Activated CD4-positive, alpha-beta T cell treated with anti-CD3 and anti-CD28 coated beads, Interleukin-2, Interleukin-6, amounts not matched to agents 100 ng/mL and 50 ng/mL, durations not matched to agents 16 hours and 8 hours (primary cell): ENCODE data around the gene ARHGEF9.
"Not testable (repeated sequence)": the region's sequence is repeated elsewhere in the genome, so short reads cannot be mapped to it uniquely, and the experiment has no call there.

Experiments
- DNase-seq: peaks from one replicate; pipeline ENCODE4 v3.0.0-alpha.2; 2020

The ARHGEF9 gene

GRCh38 chrX:63656871-63657580 is 128.0 kb downstream of the ARHGEF9 start:
- DNase-seq: no peak

GRCh38 chrX:63652086-63652765 is 132.8 kb downstream of the ARHGEF9 start:
- DNase-seq: no peak

GRCh38 chrX:63645748-63646147 is 139.3 kb downstream of the ARHGEF9 start:
- not testable (repeated sequence) for DNase-seq

GRCh38 chrX:63635750-63636149 is 149.3 kb downstream of the ARHGEF9 start:
- no peak for DNase-seq

- no peak for DNase-seq
These were observed 171.4 kb downstream of the ARHGEF9 start for GRCh38 chrX:63613531-63614028.

GRCh38 chrX:63585936-63586335 is 199.1 kb downstream of the ARHGEF9 start:
- no peak for DNase-seq
